HL-60 (cell line): ENCODE measurements around the gene FAM50B.

Source experiments
- GABPA ChIP-seq: IDR thresholded peaks from 2 replicates; pipeline ENCODE4 v1.6.1; 2012; ENCODE audit warnings: low read depth
- POLR2AphosphoS5 ChIP-seq: IDR thresholded peaks from 2 replicates; pipeline ENCODE4 v1.6.1; 2012; ENCODE audit warnings: low read depth
- SPI1 ChIP-seq: IDR thresholded peaks from 2 replicates; pipeline ENCODE4 v1.6.1; 2012; ENCODE audit warnings: low read depth, mild to moderate bottlenecking, borderline replicate concordance
- TF ChIP-seq, protein P1 (sequence below): IDR thresholded peaks from one replicate; pipeline ENCODE4 v1.5.1; 2011; ENCODE audit warnings: low read length, control low read depth, inconsistent platforms; ENCODE audit not compliant: insufficient read depth
- TF ChIP-seq, protein P2 (sequence below): IDR thresholded peaks from 2 replicates; pipeline ENCODE4 v1.6.1; 2012; ENCODE audit warnings: low read depth; ENCODE audit not compliant: insufficient replicate concordance

DNA sequence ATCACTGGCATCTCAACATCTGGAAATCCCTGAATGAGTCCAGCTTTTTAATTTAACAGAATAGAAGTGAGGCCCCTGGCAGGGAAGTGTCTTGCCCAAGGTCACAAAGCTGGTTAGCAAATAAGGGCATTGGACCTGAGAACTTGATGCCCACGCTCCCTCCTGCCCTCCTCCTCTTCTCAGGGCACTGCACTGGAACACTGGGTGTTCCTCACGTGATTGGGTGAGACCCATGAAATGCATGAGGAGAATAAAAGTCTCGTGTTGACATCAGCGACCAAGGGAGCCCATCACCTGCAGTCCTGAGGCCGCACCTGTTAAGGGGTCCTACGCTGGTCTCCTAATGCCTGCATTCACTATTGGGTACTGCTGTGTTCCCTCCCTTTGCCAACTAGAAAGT, 7.4 kb downstream of the FAM50B start:
- TF ChIP-seq, protein P1, sequence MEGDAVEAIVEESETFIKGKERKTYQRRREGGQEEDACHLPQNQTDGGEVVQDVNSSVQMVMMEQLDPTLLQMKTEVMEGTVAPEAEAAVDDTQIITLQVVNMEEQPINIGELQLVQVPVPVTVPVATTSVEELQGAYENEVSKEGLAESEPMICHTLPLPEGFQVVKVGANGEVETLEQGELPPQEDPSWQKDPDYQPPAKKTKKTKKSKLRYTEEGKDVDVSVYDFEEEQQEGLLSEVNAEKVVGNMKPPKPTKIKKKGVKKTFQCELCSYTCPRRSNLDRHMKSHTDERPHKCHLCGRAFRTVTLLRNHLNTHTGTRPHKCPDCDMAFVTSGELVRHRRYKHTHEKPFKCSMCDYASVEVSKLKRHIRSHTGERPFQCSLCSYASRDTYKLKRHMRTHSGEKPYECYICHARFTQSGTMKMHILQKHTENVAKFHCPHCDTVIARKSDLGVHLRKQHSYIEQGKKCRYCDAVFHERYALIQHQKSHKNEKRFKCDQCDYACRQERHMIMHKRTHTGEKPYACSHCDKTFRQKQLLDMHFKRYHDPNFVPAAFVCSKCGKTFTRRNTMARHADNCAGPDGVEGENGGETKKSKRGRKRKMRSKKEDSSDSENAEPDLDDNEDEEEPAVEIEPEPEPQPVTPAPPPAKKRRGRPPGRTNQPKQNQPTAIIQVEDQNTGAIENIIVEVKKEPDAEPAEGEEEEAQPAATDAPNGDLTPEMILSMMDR: no peak
- TF ChIP-seq, protein P2, sequence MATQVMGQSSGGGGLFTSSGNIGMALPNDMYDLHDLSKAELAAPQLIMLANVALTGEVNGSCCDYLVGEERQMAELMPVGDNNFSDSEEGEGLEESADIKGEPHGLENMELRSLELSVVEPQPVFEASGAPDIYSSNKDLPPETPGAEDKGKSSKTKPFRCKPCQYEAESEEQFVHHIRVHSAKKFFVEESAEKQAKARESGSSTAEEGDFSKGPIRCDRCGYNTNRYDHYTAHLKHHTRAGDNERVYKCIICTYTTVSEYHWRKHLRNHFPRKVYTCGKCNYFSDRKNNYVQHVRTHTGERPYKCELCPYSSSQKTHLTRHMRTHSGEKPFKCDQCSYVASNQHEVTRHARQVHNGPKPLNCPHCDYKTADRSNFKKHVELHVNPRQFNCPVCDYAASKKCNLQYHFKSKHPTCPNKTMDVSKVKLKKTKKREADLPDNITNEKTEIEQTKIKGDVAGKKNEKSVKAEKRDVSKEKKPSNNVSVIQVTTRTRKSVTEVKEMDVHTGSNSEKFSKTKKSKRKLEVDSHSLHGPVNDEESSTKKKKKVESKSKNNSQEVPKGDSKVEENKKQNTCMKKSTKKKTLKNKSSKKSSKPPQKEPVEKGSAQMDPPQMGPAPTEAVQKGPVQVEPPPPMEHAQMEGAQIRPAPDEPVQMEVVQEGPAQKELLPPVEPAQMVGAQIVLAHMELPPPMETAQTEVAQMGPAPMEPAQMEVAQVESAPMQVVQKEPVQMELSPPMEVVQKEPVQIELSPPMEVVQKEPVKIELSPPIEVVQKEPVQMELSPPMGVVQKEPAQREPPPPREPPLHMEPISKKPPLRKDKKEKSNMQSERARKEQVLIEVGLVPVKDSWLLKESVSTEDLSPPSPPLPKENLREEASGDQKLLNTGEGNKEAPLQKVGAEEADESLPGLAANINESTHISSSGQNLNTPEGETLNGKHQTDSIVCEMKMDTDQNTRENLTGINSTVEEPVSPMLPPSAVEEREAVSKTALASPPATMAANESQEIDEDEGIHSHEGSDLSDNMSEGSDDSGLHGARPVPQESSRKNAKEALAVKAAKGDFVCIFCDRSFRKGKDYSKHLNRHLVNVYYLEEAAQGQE: no peak
- no peak for TF ChIP-seq POLR2AphosphoS5
- TF ChIP-seq SPI1: no peak
- no peak for TF ChIP-seq GABPA
